Sigmoid colon (tissue), 7 donors: ENCODE measurements around the gene UNCX. TPM values are rescaled to one million over a fixed set of nuclear protein-coding genes. Genes with fewer than 3 reads are reported as not detected.

Source experiments
- DNase-seq: peaks from one replicate; pipeline ENCODE4 v3.0.0-alpha.2; 2019
- H3K27ac ChIP-seq, 4 donors: fragments of 200-600 bp; sonication (generic); one replicate each; pipeline ENCODE4 v1.5.1; 2016 to 2019; ENCODE audit warnings: mild to moderate bottlenecking in 1 of 4
- H3K27me3 ChIP-seq, 3 donors: fragments of 200-600 bp; sonication (generic); one replicate each; pipeline ENCODE4 v1.5.1; 2019; ENCODE audit warnings: mild to moderate bottlenecking in 1 of 3
- H3K36me3 ChIP-seq, 4 donors: fragments of 200-600 bp; sonication (generic); one replicate each; pipeline ENCODE4 v1.5.1; 2016 to 2019
- H3K4me1 ChIP-seq, 4 donors: fragments of 200-600 bp; sonication (generic); one replicate each; pipeline ENCODE4 v1.5.1; 2017 to 2019
- H3K4me3 ChIP-seq, 4 donors: fragments of 200-600 bp; sonication (generic); one replicate each; pipeline ENCODE4 v1.5.1; 2017 to 2019; ENCODE audit warnings: mild to moderate bottlenecking in 2 of 4, moderate library complexity in 1 of 4
- H3K9me3 ChIP-seq, 4 donors: fragments of 200-600 bp in 3 of 4; sonication (generic) in 3 of 4; one replicate each; pipeline versions ENCODE4 v1.5.1 to v1.6.1; 2013 to 2019
- CTCF ChIP-seq, 4 experiments: fragments of 450-650 bp in 3 of 4; fragments of 200-600 bp in 1 of 4; IDR thresholded peaks; one replicate each; pipeline ENCODE4 v1.5.1; 2016 to 2019; ENCODE audit warnings: antibody characterized with exemption in 4 of 4, mild to moderate bottlenecking in 3 of 4, moderate library complexity in 2 of 4
- EP300 ChIP-seq, 4 donors: sonication (generic); formaldehyde crosslinking; IDR thresholded peaks; one replicate each; pipeline ENCODE4 v1.6.1; 2017; ENCODE audit warnings: antibody characterized with exemption in 4 of 4
- POLR2A ChIP-seq, 2 donors: fragments of 450-650 bp; IDR thresholded peaks; one replicate each; pipeline ENCODE4 v1.6.1; 2016; ENCODE audit warnings: antibody characterized with exemption in 2 of 2, mild to moderate bottlenecking in 2 of 2, moderate library complexity in 2 of 2
- POLR2AphosphoS5 ChIP-seq, 4 donors: sonication (generic); formaldehyde crosslinking; IDR thresholded peaks; one replicate each; pipeline ENCODE4 v1.6.1; 2017; ENCODE audit warnings: antibody characterized with exemption in 4 of 4
- WGBS, 2 donors: extraction: QIAGEN DNeasy Blood & Tissue Kit; methylation state at CpG; one replicate each; pipeline ENCODE4 v1.1.7; 2013; 5-methylcytosine and 5-hydroxymethylcytosine counted together
- intact Hi-C: fragments of 100-400 bp; cut with DNase I; formaldehyde crosslinking; loops from one replicate; pipeline ENCODE4 v1.15.1; 2023
- polyA plus RNA-seq, 3 donors: library from polyadenylated mRNA; stranded (reverse); fragments of 200-250 nt; gene quantifications; one replicate each; pipeline ENCODE4 v1.2.3, GENCODE V29; 2013
- total RNA-seq, 4 donors: library from RNA; depleted of rRNA; stranded (reverse); fragments of >200 nt; gene quantifications; one replicate each; pipeline ENCODE4 v1.1.0, GENCODE V29; 2016
- donor health status: healthy with polysubstance abuse.
- donor health status: Bipolar disorder and iron deficiency.
- donor health status: healthy.

Gene UNCX
- total and polyA plus RNA-seq, 7 donors: not detected

GRCh38 chr7:1243290-1243963 lies 10.8 kb downstream of the UNCX start:
- Histone ChIP-seq H3K27ac (no peak overlapping the region), H3K36me3 (no peaks in the 10 kb centered on the region), H3K4me3 (no peak overlapping the region), H3K9me3 (no peaks in the 10 kb centered on the region), H3K4me1 (peaks cover 0 to 44% (median 35%) of the 10 kb centered on the region in 4 donors), H3K27me3 (peaks cover 86 to 100% (median 95%) of the 10 kb centered on the region in 3 donors)
- DNase-seq: no peak
- TF ChIP-seq POLR2A (IDR thresholded peaks at IDR 0.05): no peak
- TF ChIP-seq EP300 (IDR thresholded peaks at IDR 0.05): no peak
- TF ChIP-seq CTCF (IDR thresholded peaks at IDR 0.05): no peak
- 12 to 14% methylated on average over 17 of the region's 17 CpGs for WGBS, 2 donors
- intact Hi-C loops: no loop called here

- Histone ChIP-seq H3K27me3 (peaks cover 92 to 100% (median 95%) of the 10 kb centered on the region in 3 donors), H3K4me1 (peaks cover 0 to 46% (median 38%) of the 10 kb centered on the region in 4 donors), H3K27ac (no peak overlapping the region), H3K36me3 (no peaks in the 10 kb centered on the region), H3K4me3 (no peak overlapping the region), H3K9me3 (no peaks in the 10 kb centered on the region)
- intact Hi-C loops: no loop called here
- no peak for DNase-seq
- no peak for TF ChIP-seq EP300 (IDR thresholded peaks at IDR 0.05)
- no peak for TF ChIP-seq CTCF (IDR thresholded peaks at IDR 0.05)
- no peak for TF ChIP-seq POLR2A (IDR thresholded peaks at IDR 0.05)
- no peak for TF ChIP-seq POLR2AphosphoS5 (IDR thresholded peaks at IDR 0.05)
- 6 to 15% methylated on average over 24 of the region's 24 CpGs for WGBS, 2 donors
Observed at GRCh38 chr7:1243964-1244416, 11.3 kb downstream of the UNCX start.

- TF ChIP-seq POLR2AphosphoS5 (IDR thresholded peaks at IDR 0.05) (no peak), POLR2A (IDR thresholded peaks at IDR 0.05) (no peak), CTCF (IDR thresholded peaks at IDR 0.05) (no peak), EP300 (IDR thresholded peaks at IDR 0.05) (no peak)
- no peaks in the 10 kb centered on the region for H3K9me3 ChIP-seq
- H3K27ac ChIP-seq: no peak overlapping the region
- H3K4me3 ChIP-seq: no peak overlapping the region
- no peak for DNase-seq
- intact Hi-C loops: no loop called here
- 12% methylated on average over 14 of the region's 14 CpGs for WGBS, 2 donors
- peaks cover 89 to 100% (median 95%) of the 10 kb centered on the region in 3 donors for H3K27me3 ChIP-seq
- H3K4me1 ChIP-seq: peaks cover 0 to 46% (median 38%) of the 10 kb centered on the region in 4 donors
- H3K36me3 ChIP-seq: no peaks in the 10 kb centered on the region
Observed at GRCh38 chr7:1244700-1245523, 12.2 kb downstream of the UNCX start.

GRCh38 chr7:1245524-1246050 lies 12.9 kb downstream of the UNCX start:
- no peak overlapping the region for H3K27ac ChIP-seq
- no peak overlapping the region for H3K4me3 ChIP-seq
- no peaks in the 10 kb centered on the region for H3K9me3 ChIP-seq
- peaks cover 0 to 46% (median 38%) of the 10 kb centered on the region in 4 donors for H3K4me1 ChIP-seq
- intact Hi-C loops: no loop called here
- no peak for DNase-seq
- 15 to 16% methylated on average over 12 of the region's 12 CpGs for WGBS, 2 donors
- no peak for TF ChIP-seq CTCF (IDR thresholded peaks at IDR 0.05)
- no peak for TF ChIP-seq EP300 (IDR thresholded peaks at IDR 0.05)
- no peak for TF ChIP-seq POLR2AphosphoS5 (IDR thresholded peaks at IDR 0.05)
- TF ChIP-seq POLR2A (IDR thresholded peaks at IDR 0.05): no peak
- peaks cover 88 to 100% (median 94%) of the 10 kb centered on the region in 3 donors for H3K27me3 ChIP-seq
- H3K36me3 ChIP-seq: no peaks in the 10 kb centered on the region
